HepG2 (cell line): ENCODE data around the gene MRPL58. TPM values are rescaled to one million over a fixed set of nuclear protein-coding genes. Genes with fewer than 3 reads are reported as not detected.

Source experiments
- ATAD3A ChIP-seq: sonication (generic); formaldehyde crosslinking; IDR thresholded peaks from 2 replicates; pipeline ENCODE4 v1.4.0; 2020; ENCODE audit warnings: missing genetic modification reagents
- CAMTA2 ChIP-seq: sonication (generic); formaldehyde crosslinking; IDR thresholded peaks from 2 replicates; pipeline ENCODE4 v1.4.0; 2020; ENCODE audit warnings: mild to moderate bottlenecking, missing genetic modification reagents, borderline replicate concordance
- CBX5 ChIP-seq: sonication (generic); formaldehyde crosslinking; IDR thresholded peaks from 2 replicates; pipeline ENCODE4 v1.4.0; 2020; ENCODE audit warnings: missing genetic modification reagents, borderline replicate concordance
- DR1 ChIP-seq: sonication (generic); formaldehyde crosslinking; IDR thresholded peaks from 2 replicates; pipeline ENCODE4 v1.8.0; 2021; ENCODE audit warnings: mild to moderate bottlenecking, missing genetic modification reagents, inconsistent platforms
- ELF4 ChIP-seq: sonication (generic); formaldehyde crosslinking; IDR thresholded peaks from 2 replicates; pipeline ENCODE4 v1.5.0; 2020; ENCODE audit warnings: missing genetic modification reagents, mild to moderate bottlenecking, moderate library complexity, borderline replicate concordance
- KDM5A ChIP-seq: fragments of 200-600 bp; sonication (generic); IDR thresholded peaks from 2 replicates; pipeline ENCODE4 v1.7.0; 2018; ENCODE audit warnings: antibody characterized with exemption, mild to moderate bottlenecking, low read length, borderline replicate concordance
- MAFG ChIP-seq: sonication (generic); formaldehyde crosslinking; IDR thresholded peaks from 2 replicates; pipeline ENCODE4 v1.5.1; 2020; ENCODE audit warnings: mild to moderate bottlenecking, missing genetic modification reagents
- NCOR1 ChIP-seq: fragments of 200-600 bp; sonication (generic); IDR thresholded peaks from 2 replicates; pipeline ENCODE4 v1.7.0; 2017; ENCODE audit warnings: antibody characterized with exemption, low read length, borderline replicate concordance
- POLR2AphosphoS2 ChIP-seq: IDR thresholded peaks from 2 replicates; pipeline ENCODE4 v1.6.1; 2011; ENCODE audit warnings: low read depth, low read length, improper control_type of control experiment
- PPARG ChIP-seq: conservative IDR thresholded peaks from 2 replicates; pipeline ENCODE4 v1.6.1; 2016; ENCODE audit warnings: missing biosample characterization, missing genetic modification reagents
- REL ChIP-seq: sonication (generic); formaldehyde crosslinking; conservative IDR thresholded peaks from 2 replicates; pipeline ENCODE4 v1.8.0; 2022; ENCODE audit warnings: mild to moderate bottlenecking, missing genetic modification reagents, moderate library complexity
- SALL1 ChIP-seq: sonication (generic); formaldehyde crosslinking; IDR thresholded peaks from 2 replicates; pipeline ENCODE4 v1.8.0; 2022; ENCODE audit warnings: mild to moderate bottlenecking, missing genetic modification reagents
- SATB2 ChIP-seq: sonication (generic); formaldehyde crosslinking; IDR thresholded peaks from 2 replicates; pipeline ENCODE4 v1.5.0; 2020; ENCODE audit warnings: missing genetic modification reagents
- SIX1 ChIP-seq: sonication (generic); formaldehyde crosslinking; IDR thresholded peaks from 2 replicates; pipeline ENCODE4 v1.4.0; 2020; ENCODE audit warnings: missing genetic modification reagents, borderline replicate concordance
- SPEN ChIP-seq: sonication (generic); formaldehyde crosslinking; IDR thresholded peaks from 2 replicates; pipeline ENCODE4 v1.5.1; 2020; ENCODE audit warnings: low read depth, mild to moderate bottlenecking, missing genetic modification reagents
- ZFAT ChIP-seq: sonication (generic); formaldehyde crosslinking; conservative IDR thresholded peaks from 2 replicates; pipeline ENCODE4 v1.8.1; 2023; ENCODE audit warnings: missing genetic modification reagents, inconsistent platforms
- ZNF121 ChIP-seq: sonication (generic); formaldehyde crosslinking; IDR thresholded peaks from 2 replicates; pipeline ENCODE4 v1.5.0; 2020; ENCODE audit warnings: mild to moderate bottlenecking, missing genetic modification reagents
- ZNF282 ChIP-seq: fragments of 450-650 bp; IDR thresholded peaks from 2 replicates; pipeline ENCODE4 v1.6.1; 2018; ENCODE audit not compliant: partially characterized antibody
- ZNF382 ChIP-seq: sonication (generic); formaldehyde crosslinking; IDR thresholded peaks from 2 replicates; pipeline ENCODE4 v1.5.0; 2020; ENCODE audit warnings: missing genetic modification reagents, mild to moderate bottlenecking, borderline replicate concordance
- ZNF737 ChIP-seq: sonication (generic); formaldehyde crosslinking; IDR thresholded peaks from 2 replicates; pipeline ENCODE4 v1.5.0; 2020; ENCODE audit warnings: missing genetic modification reagents, mild to moderate bottlenecking, borderline replicate concordance
- ZNF776 ChIP-seq: sonication (generic); formaldehyde crosslinking; IDR thresholded peaks from 2 replicates; pipeline ENCODE4 v1.4.0; 2020; ENCODE audit warnings: mild to moderate bottlenecking, missing genetic modification reagents
- polyA plus RNA-seq, 8 experiments: library from polyadenylated mRNA; depleted of rRNA in 3 of 8; stranded (reverse) in 7 of 8; unstranded in 1 of 8; fragments of >200 nt; fragmentation: Illumina TruSeq in 4 of 8; extraction: Trizol in 4 of 8; gene quantifications; 2 replicates each; pipeline versions ENCODE4 v1.2.1 to v1.2.3, GENCODE V29; 2011 to 2016; ENCODE audit warnings: low read depth in 4 of 8, missing spikeins in 1 of 8, mixed read lengths in 1 of 8; ENCODE audit not compliant: insufficient read depth in 1 of 8
- total RNA-seq, 5 experiments: library from RNA; depleted of rRNA; stranded (reverse); fragments of >200 nt; fragmentation: Illumina TruSeq; extraction: Trizol; gene quantifications; 2 replicates each; pipeline ENCODE4 v1.2.3, GENCODE V29; 2016; ENCODE audit warnings: low read depth in 1 of 5
- TF ChIP-seq, protein P1 (sequence below): sonication (generic); formaldehyde crosslinking; IDR thresholded peaks from 2 replicates; pipeline ENCODE4 v1.4.0; 2020; ENCODE audit warnings: missing genetic modification reagents
- TF ChIP-seq, protein P2 (sequence below): sonication (generic); formaldehyde crosslinking; IDR thresholded peaks from 2 replicates; pipeline ENCODE4 v1.8.1; 2023; ENCODE audit warnings: missing genetic modification reagents, mild to moderate bottlenecking, borderline replicate concordance
- TF ChIP-seq, protein P3 (sequence below): sonication (generic); formaldehyde crosslinking; IDR thresholded peaks from 2 replicates; pipeline ENCODE4 v1.4.0; 2020; ENCODE audit warnings: missing genetic modification reagents, borderline replicate concordance

The MRPL58 gene
- total and polyA plus RNA-seq, 2 of the 13 experiments (the other 11 are each of a cell fraction or from before 2014, with no cell fraction given), result 44.9 to 68.9 TPM

DNA sequence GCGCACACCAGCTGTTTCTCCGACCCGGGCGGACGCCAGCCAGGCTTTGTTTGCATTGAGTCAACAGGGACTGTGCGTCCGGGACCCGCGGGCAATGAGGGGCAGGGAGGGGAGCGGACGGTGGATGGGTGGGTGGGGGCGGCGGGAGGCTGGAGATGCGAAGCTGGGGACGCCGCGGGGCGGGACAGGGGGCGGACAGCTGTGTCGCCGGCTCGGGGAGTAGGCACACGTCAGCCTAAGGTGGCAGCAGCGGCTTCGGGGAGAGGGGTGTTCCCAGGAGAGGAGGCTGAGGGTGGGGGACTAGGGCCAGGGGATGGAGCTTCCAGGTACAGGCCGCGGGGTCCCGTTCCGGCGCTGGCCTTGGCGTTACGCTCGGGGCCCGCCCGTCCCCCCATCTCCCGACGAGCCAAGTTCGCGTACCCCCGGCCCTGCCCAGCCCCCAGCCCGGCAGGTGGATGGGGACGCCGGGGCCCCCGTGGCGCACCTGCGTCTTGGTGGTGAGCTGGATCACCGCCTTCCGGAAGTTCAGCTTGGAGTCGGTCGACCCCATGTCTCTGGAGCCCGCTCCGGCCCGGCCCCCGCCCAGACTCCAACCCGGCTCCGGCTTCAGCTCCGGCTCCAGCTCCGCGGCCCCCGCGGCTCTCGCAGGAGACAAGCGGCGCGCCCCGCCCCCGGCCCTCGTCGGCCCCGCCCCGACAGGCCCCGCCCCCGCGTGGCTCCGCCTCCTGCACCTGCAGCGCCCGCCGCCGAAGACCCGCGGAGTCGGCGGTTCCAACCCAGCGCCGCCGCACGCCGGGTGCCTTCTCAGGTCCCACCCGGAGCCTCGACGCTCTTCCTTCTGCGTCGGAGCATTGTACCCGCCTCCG lies 40.1 kb upstream of the MRPL58 start, which contains the start of gene HID1 (continued):
- TF ChIP-seq ZNF737 (CRISPR knock-in tag) (no peak), SIX1 (no peak), ZNF282 (no peak), REL (CRISPR knock-in tag) (no peak), POLR2AphosphoS2 (no peak), MAFG (CRISPR knock-in tag) (no peak), ZFAT (no peak), CAMTA2 (CRISPR knock-in tag) (no peak), NCOR1 (no peak), ATAD3A (CRISPR knock-in tag) (no peak), PPARG (CRISPR knock-in tag) (no peak), SATB2 (CRISPR knock-in tag) (no peak), SALL1 (CRISPR knock-in tag) (no peak; the same call in none of the 2 replicates), DR1 (CRISPR knock-in tag) (no peak), ZNF121 (CRISPR knock-in tag) (no peak), ZNF382 (CRISPR knock-in tag) (no peak), KDM5A (no peak), SPEN (CRISPR knock-in tag) (no peak; the same call in none of the 2 replicates), CBX5 (no peak), ELF4 (CRISPR knock-in tag) (no peak), ZNF776 (CRISPR knock-in tag) (no peak)
- TF ChIP-seq, protein P1, sequence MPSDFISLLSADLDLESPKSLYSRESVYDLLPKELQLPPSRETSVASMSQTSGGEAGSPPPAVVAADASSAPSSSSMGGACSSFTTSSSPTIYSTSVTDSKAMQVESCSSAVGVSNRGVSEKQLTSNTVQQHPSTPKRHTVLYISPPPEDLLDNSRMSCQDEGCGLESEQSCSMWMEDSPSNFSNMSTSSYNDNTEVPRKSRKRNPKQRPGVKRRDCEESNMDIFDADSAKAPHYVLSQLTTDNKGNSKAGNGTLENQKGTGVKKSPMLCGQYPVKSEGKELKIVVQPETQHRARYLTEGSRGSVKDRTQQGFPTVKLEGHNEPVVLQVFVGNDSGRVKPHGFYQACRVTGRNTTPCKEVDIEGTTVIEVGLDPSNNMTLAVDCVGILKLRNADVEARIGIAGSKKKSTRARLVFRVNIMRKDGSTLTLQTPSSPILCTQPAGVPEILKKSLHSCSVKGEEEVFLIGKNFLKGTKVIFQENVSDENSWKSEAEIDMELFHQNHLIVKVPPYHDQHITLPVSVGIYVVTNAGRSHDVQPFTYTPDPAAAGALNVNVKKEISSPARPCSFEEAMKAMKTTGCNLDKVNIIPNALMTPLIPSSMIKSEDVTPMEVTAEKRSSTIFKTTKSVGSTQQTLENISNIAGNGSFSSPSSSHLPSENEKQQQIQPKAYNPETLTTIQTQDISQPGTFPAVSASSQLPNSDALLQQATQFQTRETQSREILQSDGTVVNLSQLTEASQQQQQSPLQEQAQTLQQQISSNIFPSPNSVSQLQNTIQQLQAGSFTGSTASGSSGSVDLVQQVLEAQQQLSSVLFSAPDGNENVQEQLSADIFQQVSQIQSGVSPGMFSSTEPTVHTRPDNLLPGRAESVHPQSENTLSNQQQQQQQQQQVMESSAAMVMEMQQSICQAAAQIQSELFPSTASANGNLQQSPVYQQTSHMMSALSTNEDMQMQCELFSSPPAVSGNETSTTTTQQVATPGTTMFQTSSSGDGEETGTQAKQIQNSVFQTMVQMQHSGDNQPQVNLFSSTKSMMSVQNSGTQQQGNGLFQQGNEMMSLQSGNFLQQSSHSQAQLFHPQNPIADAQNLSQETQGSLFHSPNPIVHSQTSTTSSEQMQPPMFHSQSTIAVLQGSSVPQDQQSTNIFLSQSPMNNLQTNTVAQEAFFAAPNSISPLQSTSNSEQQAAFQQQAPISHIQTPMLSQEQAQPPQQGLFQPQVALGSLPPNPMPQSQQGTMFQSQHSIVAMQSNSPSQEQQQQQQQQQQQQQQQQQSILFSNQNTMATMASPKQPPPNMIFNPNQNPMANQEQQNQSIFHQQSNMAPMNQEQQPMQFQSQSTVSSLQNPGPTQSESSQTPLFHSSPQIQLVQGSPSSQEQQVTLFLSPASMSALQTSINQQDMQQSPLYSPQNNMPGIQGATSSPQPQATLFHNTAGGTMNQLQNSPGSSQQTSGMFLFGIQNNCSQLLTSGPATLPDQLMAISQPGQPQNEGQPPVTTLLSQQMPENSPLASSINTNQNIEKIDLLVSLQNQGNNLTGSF, result no peak
- TF ChIP-seq, protein P2, sequence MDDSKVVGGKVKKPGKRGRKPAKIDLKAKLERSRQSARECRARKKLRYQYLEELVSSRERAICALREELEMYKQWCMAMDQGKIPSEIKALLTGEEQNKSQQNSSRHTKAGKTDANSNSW (CRISPR knock-in tag), result no peak
- TF ChIP-seq, protein P3, sequence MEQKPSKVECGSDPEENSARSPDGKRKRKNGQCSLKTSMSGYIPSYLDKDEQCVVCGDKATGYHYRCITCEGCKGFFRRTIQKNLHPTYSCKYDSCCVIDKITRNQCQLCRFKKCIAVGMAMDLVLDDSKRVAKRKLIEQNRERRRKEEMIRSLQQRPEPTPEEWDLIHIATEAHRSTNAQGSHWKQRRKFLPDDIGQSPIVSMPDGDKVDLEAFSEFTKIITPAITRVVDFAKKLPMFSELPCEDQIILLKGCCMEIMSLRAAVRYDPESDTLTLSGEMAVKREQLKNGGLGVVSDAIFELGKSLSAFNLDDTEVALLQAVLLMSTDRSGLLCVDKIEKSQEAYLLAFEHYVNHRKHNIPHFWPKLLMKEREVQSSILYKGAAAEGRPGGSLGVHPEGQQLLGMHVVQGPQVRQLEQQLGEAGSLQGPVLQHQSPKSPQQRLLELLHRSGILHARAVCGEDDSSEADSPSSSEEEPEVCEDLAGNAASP, result 0 out of 2 replicates have a peak, but pooled peaks have one; percentile 51
